NCI-H2196 (cell line): ENCODE measurements around the gene SHC4.
"Not testable (repeated sequence)": the region's sequence is repeated elsewhere in the genome, so short reads cannot be mapped to it uniquely, and the experiment has no call there.

ENCODE experiments used
- DNase-seq: peaks from one replicate; lab custom pipeline; 2025; ENCODE audit not compliant: unreplicated experiment; lab: John Stamatoyannopoulos, UW

SHC4 gene

GRCh38 chr15:48963524-48964113, at the start of gene SHC4:
SHC4 (minus strand) TSS chr15:48963919; CDS start chr15:48963015, 904 bp downstream.
- peak; percentile 18 for DNase-seq

GRCh38 chr15:48999314-48999713, 35.6 kb upstream of the SHC4 start:
- DNase-seq, result no peak

GRCh38 chr15:48996276-48996675, 32.6 kb upstream of the SHC4 start:
- no peak for DNase-seq

GRCh38 chr15:48993380-48993779, 29.7 kb upstream of the SHC4 start:
- no peak for DNase-seq

GRCh38 chr15:48992545-48992944, 28.8 kb upstream of the SHC4 start:
- no peak for DNase-seq

GRCh38 chr15:48992096-48992495, 28.4 kb upstream of the SHC4 start:
- DNase-seq, result no peak

- DNase-seq, result no peak
Observed at GRCh38 chr15:48989170-48989569, 25.5 kb upstream of the SHC4 start.

- DNase-seq, result no peak
Observed at GRCh38 chr15:48987142-48987541, 23.4 kb upstream of the SHC4 start.

GRCh38 chr15:48986240-48986639, 22.5 kb upstream of the SHC4 start:
- DNase-seq, result no peak

- no peak for DNase-seq
Observed at GRCh38 chr15:48985516-48985915, 21.8 kb upstream of the SHC4 start.

- no peak for DNase-seq
Observed at GRCh38 chr15:48984811-48985352, 21.2 kb upstream of the SHC4 start.

- no peak for DNase-seq
Observed at GRCh38 chr15:48984021-48984710, 20.4 kb upstream of the SHC4 start.

GRCh38 chr15:48983300-48983699, 19.6 kb upstream of the SHC4 start:
- DNase-seq, result no peak

GRCh38 chr15:48981941-48982340, 18.2 kb upstream of the SHC4 start:
- no peak for DNase-seq

- DNase-seq, result no peak
Observed at GRCh38 chr15:48978638-48979037, 14.9 kb upstream of the SHC4 start.

GRCh38 chr15:48976444-48977088, 12.8 kb upstream of the SHC4 start:
- no peak for DNase-seq

- DNase-seq, result peak; percentile 70
Observed at GRCh38 chr15:48975472-48976419, 12.0 kb upstream of the SHC4 start.

GRCh38 chr15:48974882-48975281, 11.2 kb upstream of the SHC4 start:
- DNase-seq, result no peak

GRCh38 chr15:48972750-48973503, 9.2 kb upstream of the SHC4 start:
- DNase-seq, result no peak

GRCh38 chr15:48970926-48971325, 7.2 kb upstream of the SHC4 start:
- DNase-seq, result not testable (repeated sequence)
